ENCODE measurements around the gene FCHSD2. TPM values are rescaled to one million over a fixed set of nuclear protein-coding genes. Genes with fewer than 3 reads are reported as not detected.

FCHSD2 gene
- total and polyA plus RNA-seq, 10 donors, result 30.2 to 129 (median 69.7) TPM

GRCh38 chr11:73176874-73177155 is 34.7 kb upstream of the FCHSD2 start:
- peaks cover 34 to 71% (median 54%) of the 10 kb centered on the region in 6 donors for H3K4me1 ChIP-seq
- no peak for DNase-seq
- H3K27ac ChIP-seq, result peak overlapping the region in 6 of 8 donors; percentile 58 to 79 (median 75)

GRCh38 chr11:73176145-73176873 is 34.2 kb upstream of the FCHSD2 start:
- H3K27me3 ChIP-seq (replicated peaks in 1 of 7), result no peaks in the 10 kb centered on the region
- no peaks in the 10 kb centered on the region for H3K9me3 ChIP-seq
- H3K27ac ChIP-seq, result peak overlapping the region; percentile 58 to 79 (median 74)
- peak; percentile 58 for DNase-seq
- intact Hi-C loops (cut with DNase I; ENCODE audit: low total_unique reads), result loop anchor here (5.0 to 10.0 kb wide), 3 partner anchors 34 to 452 kb away; partner anchors contain the start of gene FCHSD2
- no peak for TF ChIP-seq POLR2AphosphoS5 (IDR thresholded peaks at IDR 0.05)
- TF ChIP-seq CTCF (IDR thresholded peaks at IDR 0.05 in 8 of 11, conservative IDR thresholded peaks at IDR 0.05 in 3 of 11), result no peak
- no peak for TF ChIP-seq POLR2A (IDR thresholded peaks at IDR 0.05)
- peaks cover 37 to 76% (median 59%) of the 10 kb centered on the region in 6 donors for H3K4me1 ChIP-seq
- H3K4me3 ChIP-seq, result no peak overlapping the region
- 81 to 91% (median 88%) methylated on average over 5 of the region's 5 CpGs for WGBS, 5 donors
- H3K36me3 ChIP-seq, result no peaks in the 10 kb centered on the region

More at GRCh38 chr11:73176874-73177155, 34.7 kb upstream of the FCHSD2 start:
- 65 to 100% (median 73%) methylated on average over 1 of the region's 1 CpG for WGBS, 5 donors
- Histone ChIP-seq H3K36me3 (no peaks in the 10 kb centered on the region), H3K9me3 (no peaks in the 10 kb centered on the region), H3K4me3 (no peak overlapping the region), H3K27me3 (replicated peaks in 1 of 7) (no peaks in the 10 kb centered on the region)
- no peak for TF ChIP-seq CTCF (IDR thresholded peaks at IDR 0.05 in 8 of 11, conservative IDR thresholded peaks at IDR 0.05 in 3 of 11)
- TF ChIP-seq POLR2AphosphoS5 (IDR thresholded peaks at IDR 0.05), result no peak
- no peak for TF ChIP-seq POLR2A (IDR thresholded peaks at IDR 0.05)
- intact Hi-C loops (cut with DNase I; ENCODE audit: low total_unique reads), result loop anchor here (5.0 to 10.0 kb wide), 3 partner anchors 35 to 452 kb away; partner anchors contain the start of gene FCHSD2

GRCh38 chr11:73175551-73176144 is 33.5 kb upstream of the FCHSD2 start:
- intact Hi-C loops (cut with DNase I; ENCODE audit: low total_unique reads), result loop anchor here (5.0 to 10.0 kb wide), 3 partner anchors 33 to 451 kb away; partner anchors contain the start of gene FCHSD2
- H3K9me3 ChIP-seq, result no peaks in the 10 kb centered on the region
- H3K27ac ChIP-seq, result peak overlapping the region; percentile 46 to 79 (median 74)
- peaks cover 37 to 81% (median 65%) of the 10 kb centered on the region in 6 donors for H3K4me1 ChIP-seq
- TF ChIP-seq CTCF (IDR thresholded peaks at IDR 0.05 in 8 of 11, conservative IDR thresholded peaks at IDR 0.05 in 3 of 11) (no peak), POLR2AphosphoS5 (IDR thresholded peaks at IDR 0.05) (peak in 2 of 3 donors; percentile 16 to 39), POLR2A (IDR thresholded peaks at IDR 0.05) (no peak)
- H3K4me3 ChIP-seq, result no peak overlapping the region
- no peaks in the 10 kb centered on the region for H3K27me3 ChIP-seq (replicated peaks in 1 of 7)
- peak; percentile 55 for DNase-seq
- 41 to 60% (median 47%) methylated on average over 5 of the region's 5 CpGs for WGBS, 5 donors
- H3K36me3 ChIP-seq, result no peaks in the 10 kb centered on the region

GRCh38 chr11:73174495-73174791 is 32.3 kb upstream of the FCHSD2 start:
- H3K4me3 ChIP-seq, result no peak overlapping the region
- H3K4me1 ChIP-seq, result peaks cover 37 to 91% (median 67%) of the 10 kb centered on the region in 6 donors
- H3K27ac ChIP-seq, result peak overlapping the region; percentile 22 to 79 (median 66)
- H3K27me3 ChIP-seq (replicated peaks in 1 of 7), result no peaks in the 10 kb centered on the region
- H3K36me3 ChIP-seq, result no peaks in the 10 kb centered on the region
- 70 to 88% (median 75%) methylated on average over 3 of the region's 3 CpGs for WGBS, 5 donors
- DNase-seq, result no peak
- no peak for TF ChIP-seq POLR2AphosphoS5 (IDR thresholded peaks at IDR 0.05)
- TF ChIP-seq CTCF (IDR thresholded peaks at IDR 0.05 in 8 of 11, conservative IDR thresholded peaks at IDR 0.05 in 3 of 11), result no peak
- TF ChIP-seq POLR2A (IDR thresholded peaks at IDR 0.05), result no peak
- intact Hi-C loops (cut with DNase I; ENCODE audit: low total_unique reads), result loop anchor here (10.0 kb wide), 1 partner anchor 450 kb away; no protein-coding TSS in a partner anchor
- H3K9me3 ChIP-seq, result no peaks in the 10 kb centered on the region
